K562 (cell line): Measurements from ENCODE around the gene TARS2. TPM values are rescaled to one million over a fixed set of nuclear protein-coding genes. Genes with fewer than 3 reads are reported as not detected.

Experiments used
- MTA3 ChIP-seq: fragments of 450-650 bp; formaldehyde crosslinking; IDR thresholded peaks from 2 replicates; pipeline ENCODE4 v1.6.1; 2017; ENCODE audit warnings: mild to moderate bottlenecking, borderline replicate concordance
- polyA plus RNA-seq, 8 experiments: library from polyadenylated mRNA; depleted of rRNA in 4 of 8; stranded (reverse) in 5 of 8; unstranded in 3 of 8; fragments of >200 nt; fragmentation: Nextera tagmentation in 2 of 8; fragmentation: Illumina TruSeq in 1 of 8; extraction: Ambion mirVana in 2 of 8; extraction: Trizol in 1 of 8; gene quantifications; 2 replicates each; pipeline versions ENCODE4 v1.2.1 to v1.2.3, GENCODE V29; 2011 to 2014; ENCODE audit warnings: inconsistent platforms in 1 of 8, missing spikeins in 1 of 8
- total RNA-seq, 7 experiments: library from RNA; depleted of rRNA in 6 of 7; stranded (reverse); fragments of >200 nt in 6 of 7; fragmentation: Illumina TruSeq in 2 of 7; extraction: Trizol in 2 of 7; gene quantifications; 2 replicates each; pipeline versions ENCODE4 v1.2.1 to v1.2.3, GENCODE V29; 2011 to 2021; ENCODE audit warnings: low replicate concordance in 1 of 7
- TF ChIP-seq, protein P1 (sequence below): fragments of 450-650 bp; IDR thresholded peaks from 2 replicates; pipeline ENCODE4 v1.6.1; 2017; ENCODE audit warnings: antibody characterized with exemption, mild to moderate bottlenecking
- TF ChIP-seq, protein P2 (sequence below), 2 experiments: fragments of 450-650 bp; conservative IDR thresholded peaks; 2 replicates each; pipeline ENCODE4 v1.6.1; 2017; ENCODE audit warnings: mild to moderate bottlenecking in 2 of 2, moderate library complexity in 2 of 2
- TF ChIP-seq, protein P3 (sequence below): sonication (generic); formaldehyde crosslinking; IDR thresholded peaks from 2 replicates; pipeline ENCODE4 v1.8.0; 2022; ENCODE audit warnings: mild to moderate bottlenecking, missing genetic modification reagents
- TF ChIP-seq, protein P4 (sequence below): fragments of 250-450 bp; sonication (Bioruptor Pico); IDR thresholded peaks from 2 replicates; pipeline ENCODE4 v1.4.0; 2020
- TF ChIP-seq, protein P5 (sequence below): IDR thresholded peaks from 2 replicates; pipeline ENCODE4 v1.6.1; 2016; ENCODE audit warnings: missing genetic modification characterization, missing compliant biosample characterization

TARS2 gene
- total and polyA plus RNA-seq, 9 of the 15 experiments (the other 6 are each of a cell fraction or from before 2014, with no cell fraction given), result 17.0 to 64.2 (median 39.4) TPM

DNA sequence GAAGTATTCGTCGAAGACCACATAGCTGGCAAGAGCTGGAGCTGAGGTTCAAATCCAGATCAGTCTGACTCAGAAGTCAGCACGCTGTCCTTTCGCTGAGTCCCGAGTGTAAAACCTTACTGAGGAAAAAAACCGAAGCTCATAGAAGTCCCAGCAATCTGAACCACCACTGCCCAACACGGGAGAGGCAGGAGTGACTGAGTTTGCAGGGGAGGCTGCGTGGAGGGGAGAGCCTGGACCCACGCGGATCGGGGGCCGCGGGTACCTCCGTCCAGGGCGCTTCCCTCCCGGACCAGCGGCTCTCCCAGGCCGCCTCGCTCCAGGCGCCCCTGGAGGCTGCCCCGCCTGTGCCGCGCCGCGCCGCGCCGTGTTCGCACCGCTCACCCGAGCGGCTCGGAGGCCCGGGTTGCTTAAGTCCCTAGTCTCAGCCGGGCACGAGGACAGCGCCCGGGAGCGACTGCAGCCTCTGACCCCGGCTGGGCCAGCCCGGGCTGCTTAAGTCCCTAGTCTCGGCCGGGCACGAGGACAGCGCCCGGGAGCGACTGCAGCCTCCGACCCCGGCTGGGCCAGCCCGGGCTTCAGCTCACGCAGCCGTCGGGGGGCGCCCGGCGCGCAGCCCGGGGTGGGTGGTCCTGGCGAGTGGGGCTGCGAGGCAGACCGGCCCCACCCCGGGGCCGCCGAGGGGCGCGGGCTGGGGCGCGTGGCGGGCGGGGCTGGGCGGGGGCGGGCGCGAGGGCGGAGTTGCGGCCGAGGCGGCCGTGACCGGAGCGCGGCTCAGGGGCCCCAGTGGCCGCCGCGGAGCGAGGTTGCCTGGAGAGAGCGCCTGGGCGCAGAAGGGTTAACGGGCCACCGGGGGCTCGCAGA is 61.6 kb downstream of the TARS2 start, which contains the start of gene ADAMTSL4 (continued):
- TF ChIP-seq, protein P1, sequence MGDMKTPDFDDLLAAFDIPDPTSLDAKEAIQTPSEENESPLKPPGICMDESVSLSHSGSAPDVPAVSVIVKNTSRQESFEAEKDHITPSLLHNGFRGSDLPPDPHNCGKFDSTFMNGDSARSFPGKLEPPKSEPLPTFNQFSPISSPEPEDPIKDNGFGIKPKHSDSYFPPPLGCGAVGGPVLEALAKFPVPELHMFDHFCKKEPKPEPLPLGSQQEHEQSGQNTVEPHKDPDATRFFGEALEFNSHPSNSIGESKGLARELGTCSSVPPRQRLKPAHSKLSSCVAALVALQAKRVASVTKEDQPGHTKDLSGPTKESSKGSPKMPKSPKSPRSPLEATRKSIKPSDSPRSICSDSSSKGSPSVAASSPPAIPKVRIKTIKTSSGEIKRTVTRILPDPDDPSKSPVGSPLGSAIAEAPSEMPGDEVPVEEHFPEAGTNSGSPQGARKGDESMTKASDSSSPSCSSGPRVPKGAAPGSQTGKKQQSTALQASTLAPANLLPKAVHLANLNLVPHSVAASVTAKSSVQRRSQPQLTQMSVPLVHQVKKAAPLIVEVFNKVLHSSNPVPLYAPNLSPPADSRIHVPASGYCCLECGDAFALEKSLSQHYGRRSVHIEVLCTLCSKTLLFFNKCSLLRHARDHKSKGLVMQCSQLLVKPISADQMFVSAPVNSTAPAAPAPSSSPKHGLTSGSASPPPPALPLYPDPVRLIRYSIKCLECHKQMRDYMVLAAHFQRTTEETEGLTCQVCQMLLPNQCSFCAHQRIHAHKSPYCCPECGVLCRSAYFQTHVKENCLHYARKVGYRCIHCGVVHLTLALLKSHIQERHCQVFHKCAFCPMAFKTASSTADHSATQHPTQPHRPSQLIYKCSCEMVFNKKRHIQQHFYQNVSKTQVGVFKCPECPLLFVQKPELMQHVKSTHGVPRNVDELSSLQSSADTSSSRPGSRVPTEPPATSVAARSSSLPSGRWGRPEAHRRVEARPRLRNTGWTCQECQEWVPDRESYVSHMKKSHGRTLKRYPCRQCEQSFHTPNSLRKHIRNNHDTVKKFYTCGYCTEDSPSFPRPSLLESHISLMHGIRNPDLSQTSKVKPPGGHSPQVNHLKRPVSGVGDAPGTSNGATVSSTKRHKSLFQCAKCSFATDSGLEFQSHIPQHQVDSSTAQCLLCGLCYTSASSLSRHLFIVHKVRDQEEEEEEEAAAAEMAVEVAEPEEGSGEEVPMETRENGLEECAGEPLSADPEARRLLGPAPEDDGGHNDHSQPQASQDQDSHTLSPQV, result peak; percentile 74
- TF ChIP-seq, protein P2, sequence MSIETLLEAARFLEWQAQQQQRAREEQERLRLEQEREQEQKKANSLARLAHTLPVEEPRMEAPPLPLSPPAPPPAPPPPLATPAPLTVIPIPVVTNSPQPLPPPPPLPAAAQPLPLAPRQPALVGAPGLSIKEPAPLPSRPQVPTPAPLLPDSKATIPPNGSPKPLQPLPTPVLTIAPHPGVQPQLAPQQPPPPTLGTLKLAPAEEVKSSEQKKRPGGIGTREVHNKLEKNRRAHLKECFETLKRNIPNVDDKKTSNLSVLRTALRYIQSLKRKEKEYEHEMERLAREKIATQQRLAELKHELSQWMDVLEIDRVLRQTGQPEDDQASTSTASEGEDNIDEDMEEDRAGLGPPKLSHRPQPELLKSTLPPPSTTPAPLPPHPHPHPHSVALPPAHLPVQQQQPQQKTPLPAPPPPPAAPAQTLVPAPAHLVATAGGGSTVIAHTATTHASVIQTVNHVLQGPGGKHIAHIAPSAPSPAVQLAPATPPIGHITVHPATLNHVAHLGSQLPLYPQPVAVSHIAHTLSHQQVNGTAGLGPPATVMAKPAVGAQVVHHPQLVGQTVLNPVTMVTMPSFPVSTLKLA (conservative IDR thresholded peaks at IDR 0.05), result peak in 1 of 2 experiments; percentile 66; a peak in 1 of 4 replicates
- TF ChIP-seq, protein P3, sequence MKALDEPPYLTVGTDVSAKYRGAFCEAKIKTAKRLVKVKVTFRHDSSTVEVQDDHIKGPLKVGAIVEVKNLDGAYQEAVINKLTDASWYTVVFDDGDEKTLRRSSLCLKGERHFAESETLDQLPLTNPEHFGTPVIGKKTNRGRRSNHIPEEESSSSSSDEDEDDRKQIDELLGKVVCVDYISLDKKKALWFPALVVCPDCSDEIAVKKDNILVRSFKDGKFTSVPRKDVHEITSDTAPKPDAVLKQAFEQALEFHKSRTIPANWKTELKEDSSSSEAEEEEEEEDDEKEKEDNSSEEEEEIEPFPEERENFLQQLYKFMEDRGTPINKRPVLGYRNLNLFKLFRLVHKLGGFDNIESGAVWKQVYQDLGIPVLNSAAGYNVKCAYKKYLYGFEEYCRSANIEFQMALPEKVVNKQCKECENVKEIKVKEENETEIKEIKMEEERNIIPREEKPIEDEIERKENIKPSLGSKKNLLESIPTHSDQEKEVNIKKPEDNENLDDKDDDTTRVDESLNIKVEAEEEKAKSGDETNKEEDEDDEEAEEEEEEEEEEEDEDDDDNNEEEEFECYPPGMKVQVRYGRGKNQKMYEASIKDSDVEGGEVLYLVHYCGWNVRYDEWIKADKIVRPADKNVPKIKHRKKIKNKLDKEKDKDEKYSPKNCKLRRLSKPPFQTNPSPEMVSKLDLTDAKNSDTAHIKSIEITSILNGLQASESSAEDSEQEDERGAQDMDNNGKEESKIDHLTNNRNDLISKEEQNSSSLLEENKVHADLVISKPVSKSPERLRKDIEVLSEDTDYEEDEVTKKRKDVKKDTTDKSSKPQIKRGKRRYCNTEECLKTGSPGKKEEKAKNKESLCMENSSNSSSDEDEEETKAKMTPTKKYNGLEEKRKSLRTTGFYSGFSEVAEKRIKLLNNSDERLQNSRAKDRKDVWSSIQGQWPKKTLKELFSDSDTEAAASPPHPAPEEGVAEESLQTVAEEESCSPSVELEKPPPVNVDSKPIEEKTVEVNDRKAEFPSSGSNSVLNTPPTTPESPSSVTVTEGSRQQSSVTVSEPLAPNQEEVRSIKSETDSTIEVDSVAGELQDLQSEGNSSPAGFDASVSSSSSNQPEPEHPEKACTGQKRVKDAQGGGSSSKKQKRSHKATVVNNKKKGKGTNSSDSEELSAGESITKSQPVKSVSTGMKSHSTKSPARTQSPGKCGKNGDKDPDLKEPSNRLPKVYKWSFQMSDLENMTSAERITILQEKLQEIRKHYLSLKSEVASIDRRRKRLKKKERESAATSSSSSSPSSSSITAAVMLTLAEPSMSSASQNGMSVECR (CRISPR knock-in tag), result peak; percentile 64; the same call in 1 of the 2 replicates
- TF ChIP-seq, protein P4, sequence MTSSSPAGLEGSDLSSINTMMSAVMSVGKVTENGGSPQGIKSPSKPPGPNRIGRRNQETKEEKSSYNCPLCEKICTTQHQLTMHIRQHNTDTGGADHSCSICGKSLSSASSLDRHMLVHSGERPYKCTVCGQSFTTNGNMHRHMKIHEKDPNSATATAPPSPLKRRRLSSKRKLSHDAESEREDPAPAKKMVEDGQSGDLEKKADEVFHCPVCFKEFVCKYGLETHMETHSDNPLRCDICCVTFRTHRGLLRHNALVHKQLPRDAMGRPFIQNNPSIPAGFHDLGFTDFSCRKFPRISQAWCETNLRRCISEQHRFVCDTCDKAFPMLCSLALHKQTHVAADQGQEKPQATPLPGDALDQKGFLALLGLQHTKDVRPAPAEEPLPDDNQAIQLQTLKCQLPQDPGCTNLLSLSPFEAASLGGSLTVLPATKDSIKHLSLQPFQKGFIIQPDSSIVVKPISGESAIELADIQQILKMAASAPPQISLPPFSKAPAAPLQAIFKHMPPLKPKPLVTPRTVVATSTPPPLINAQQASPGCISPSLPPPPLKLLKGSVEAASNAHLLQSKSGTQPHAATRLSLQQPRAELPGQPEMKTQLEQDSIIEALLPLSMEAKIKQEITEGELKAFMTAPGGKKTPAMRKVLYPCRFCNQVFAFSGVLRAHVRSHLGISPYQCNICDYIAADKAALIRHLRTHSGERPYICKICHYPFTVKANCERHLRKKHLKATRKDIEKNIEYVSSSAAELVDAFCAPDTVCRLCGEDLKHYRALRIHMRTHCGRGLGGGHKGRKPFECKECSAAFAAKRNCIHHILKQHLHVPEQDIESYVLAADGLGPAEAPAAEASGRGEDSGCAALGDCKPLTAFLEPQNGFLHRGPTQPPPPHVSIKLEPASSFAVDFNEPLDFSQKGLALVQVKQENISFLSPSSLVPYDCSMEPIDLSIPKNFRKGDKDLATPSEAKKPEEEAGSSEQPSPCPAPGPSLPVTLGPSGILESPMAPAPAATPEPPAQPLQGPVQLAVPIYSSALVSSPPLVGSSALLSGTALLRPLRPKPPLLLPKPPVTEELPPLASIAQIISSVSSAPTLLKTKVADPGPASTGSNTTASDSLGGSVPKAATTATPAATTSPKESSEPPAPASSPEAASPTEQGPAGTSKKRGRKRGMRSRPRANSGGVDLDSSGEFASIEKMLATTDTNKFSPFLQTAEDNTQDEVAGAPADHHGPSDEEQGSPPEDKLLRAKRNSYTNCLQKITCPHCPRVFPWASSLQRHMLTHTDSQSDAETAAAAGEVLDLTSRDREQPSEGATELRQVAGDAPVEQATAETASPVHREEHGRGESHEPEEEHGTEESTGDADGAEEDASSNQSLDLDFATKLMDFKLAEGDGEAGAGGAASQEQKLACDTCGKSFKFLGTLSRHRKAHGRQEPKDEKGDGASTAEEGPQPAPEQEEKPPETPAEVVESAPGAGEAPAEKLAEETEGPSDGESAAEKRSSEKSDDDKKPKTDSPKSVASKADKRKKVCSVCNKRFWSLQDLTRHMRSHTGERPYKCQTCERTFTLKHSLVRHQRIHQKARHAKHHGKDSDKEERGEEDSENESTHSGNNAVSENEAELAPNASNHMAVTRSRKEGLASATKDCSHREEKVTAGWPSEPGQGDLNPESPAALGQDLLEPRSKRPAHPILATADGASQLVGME (CRISPR knock-in tag), result peak; percentile 73; the same call in 1 of the 2 replicates
- TF ChIP-seq, protein P5, sequence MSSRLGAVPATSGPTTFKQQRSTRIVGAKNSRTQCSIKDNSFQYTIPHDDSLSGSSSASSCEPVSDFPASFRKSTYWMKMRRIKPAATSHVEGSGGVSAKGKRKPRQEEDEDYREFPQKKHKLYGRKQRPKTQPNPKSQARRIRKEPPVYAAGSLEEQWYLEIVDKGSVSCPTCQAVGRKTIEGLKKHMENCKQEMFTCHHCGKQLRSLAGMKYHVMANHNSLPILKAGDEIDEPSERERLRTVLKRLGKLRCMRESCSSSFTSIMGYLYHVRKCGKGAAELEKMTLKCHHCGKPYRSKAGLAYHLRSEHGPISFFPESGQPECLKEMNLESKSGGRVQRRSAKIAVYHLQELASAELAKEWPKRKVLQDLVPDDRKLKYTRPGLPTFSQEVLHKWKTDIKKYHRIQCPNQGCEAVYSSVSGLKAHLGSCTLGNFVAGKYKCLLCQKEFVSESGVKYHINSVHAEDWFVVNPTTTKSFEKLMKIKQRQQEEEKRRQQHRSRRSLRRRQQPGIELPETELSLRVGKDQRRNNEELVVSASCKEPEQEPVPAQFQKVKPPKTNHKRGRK (tag), result no peak
- TF ChIP-seq MTA3, result peak; percentile 71; the same call in 1 of the 2 replicates
